Right ventricle myocardium inferior (tissue), 1 donor: ENCODE results near the gene SAMD5. TPM values are rescaled to one million over a fixed set of nuclear protein-coding genes. Genes with fewer than 3 reads are reported as not detected.
"Not testable (repeated sequence)": the region's sequence is repeated elsewhere in the genome, so short reads cannot be mapped to it uniquely, and the experiment has no call there.

ENCODE experiments used
- ATAC-seq: fragments of 200-7000 bp; cut with Tn5 transposase; one replicate; pipeline ENCODE4 v1.9.1; 2020; ENCODE audit warnings: mild to moderate bottlenecking, moderate library complexity
- DNase-seq: peaks from one replicate; pipeline ENCODE4 v3.0.0; 2021; ENCODE audit errors: missing footprints
- intact Hi-C: fragments of 100-400 bp; cut with DNase I; formaldehyde crosslinking; loops from one replicate; pipeline ENCODE4 v1.11.0; 2022
- total RNA-seq: library from RNA; stranded (reverse); fragmentation: NEBNext Ultra II Directional; extraction: Animal tissue kit (Norgen Biotek cat#: 25700); gene quantifications from one replicate; pipeline ENCODE4 v1.2.1, GENCODE V29; 2021
- donor health status: DM: no; HTN: yes; CAD: no; lungs with severe emphysema.

The SAMD5 gene
- total RNA-seq, 1 donor from 2014 or later = 0.51 TPM

DNA sequence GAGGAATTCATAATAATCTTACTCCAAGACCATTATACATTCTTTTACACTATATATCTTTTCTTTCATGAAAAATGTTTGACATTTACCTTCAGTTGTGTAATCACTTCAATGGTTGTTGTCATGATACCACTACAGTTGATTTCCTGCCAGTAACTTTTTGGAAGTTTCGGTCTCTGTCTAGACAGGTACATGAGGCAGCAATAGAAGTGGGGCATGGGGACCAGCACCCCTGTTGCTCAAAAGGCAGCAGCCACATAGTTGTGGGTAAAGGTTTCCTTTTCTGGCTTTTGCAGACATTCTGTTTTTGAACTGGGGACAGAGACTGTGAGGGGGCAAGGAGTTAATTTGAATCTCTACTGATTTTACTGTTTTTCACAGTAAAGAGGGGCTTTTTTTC lies 14.1 kb downstream of the SAMD5 start:
- ATAC-seq = no peak
- DNase-seq = no peak
- intact Hi-C loops = no loop called here

DNA sequence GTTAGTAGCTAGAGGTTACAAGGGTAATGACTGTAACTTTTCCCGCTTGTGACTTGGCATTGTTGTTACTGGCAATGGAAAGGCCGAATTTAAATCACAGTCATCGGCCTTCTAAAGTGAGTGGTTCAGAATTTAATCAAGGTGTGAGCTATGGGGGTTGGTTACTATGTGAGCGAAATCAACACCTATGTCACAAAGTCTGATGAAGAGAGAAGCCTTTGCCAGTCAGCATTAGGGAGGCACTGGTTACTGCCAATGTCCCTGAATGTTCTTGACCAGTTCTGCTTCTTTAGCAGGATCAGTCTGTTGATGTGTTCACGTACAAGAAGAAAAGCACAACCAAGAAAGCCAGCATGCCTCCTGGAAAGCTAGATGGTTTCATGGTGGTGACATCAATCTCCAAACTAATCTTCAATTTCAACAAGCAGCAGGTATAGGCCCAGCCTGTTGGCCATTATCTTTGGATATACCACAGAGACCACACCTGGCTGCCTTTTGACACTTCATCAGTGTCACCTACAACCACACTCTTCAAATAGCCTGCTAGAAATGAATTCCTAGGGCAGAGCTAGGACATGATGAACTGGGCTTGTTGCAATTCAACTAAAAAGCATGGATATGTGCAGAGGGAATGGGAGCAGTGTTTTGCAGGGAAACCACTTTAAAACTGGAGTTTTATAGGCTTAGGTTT lies 17.2 kb downstream of the SAMD5 start:
- intact Hi-C loops = loop anchor here (5.0 kb wide), 1 partner anchor 77 kb away; no protein-coding TSS in a partner anchor
- DNase-seq = no peak
- ATAC-seq = peak; percentile 71

DNA sequence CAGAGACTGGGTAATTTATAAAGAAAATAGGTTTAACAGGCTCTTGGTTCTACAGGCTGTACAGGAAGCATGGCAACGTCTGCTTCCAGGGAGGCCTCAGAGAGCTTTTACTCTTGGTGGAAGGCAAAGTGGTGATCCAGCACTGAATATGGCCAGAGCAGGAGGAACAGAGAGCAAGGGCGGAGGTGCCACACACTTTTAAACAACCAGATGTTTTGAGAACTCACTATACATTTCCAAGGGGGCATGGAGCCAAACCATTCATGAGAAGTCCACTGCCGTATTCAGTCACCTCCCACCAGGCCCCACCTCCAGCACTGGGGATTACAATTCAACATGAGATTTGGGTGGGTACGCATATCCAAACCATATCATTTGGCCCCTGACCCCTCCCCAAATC lies 18.7 kb downstream of the SAMD5 start:
- intact Hi-C loops = loop anchor here (5.0 kb wide), 1 partner anchor 75 kb away; no protein-coding TSS in a partner anchor
- ATAC-seq (no peak), DNase-seq (no peak)

GRCh38 chr6:147528511-147529145 lies 20.1 kb downstream of the SAMD5 start:
- intact Hi-C loops = loop anchor here (5.0 kb wide), 1 partner anchor 74 kb away; no protein-coding TSS in a partner anchor

DNA sequence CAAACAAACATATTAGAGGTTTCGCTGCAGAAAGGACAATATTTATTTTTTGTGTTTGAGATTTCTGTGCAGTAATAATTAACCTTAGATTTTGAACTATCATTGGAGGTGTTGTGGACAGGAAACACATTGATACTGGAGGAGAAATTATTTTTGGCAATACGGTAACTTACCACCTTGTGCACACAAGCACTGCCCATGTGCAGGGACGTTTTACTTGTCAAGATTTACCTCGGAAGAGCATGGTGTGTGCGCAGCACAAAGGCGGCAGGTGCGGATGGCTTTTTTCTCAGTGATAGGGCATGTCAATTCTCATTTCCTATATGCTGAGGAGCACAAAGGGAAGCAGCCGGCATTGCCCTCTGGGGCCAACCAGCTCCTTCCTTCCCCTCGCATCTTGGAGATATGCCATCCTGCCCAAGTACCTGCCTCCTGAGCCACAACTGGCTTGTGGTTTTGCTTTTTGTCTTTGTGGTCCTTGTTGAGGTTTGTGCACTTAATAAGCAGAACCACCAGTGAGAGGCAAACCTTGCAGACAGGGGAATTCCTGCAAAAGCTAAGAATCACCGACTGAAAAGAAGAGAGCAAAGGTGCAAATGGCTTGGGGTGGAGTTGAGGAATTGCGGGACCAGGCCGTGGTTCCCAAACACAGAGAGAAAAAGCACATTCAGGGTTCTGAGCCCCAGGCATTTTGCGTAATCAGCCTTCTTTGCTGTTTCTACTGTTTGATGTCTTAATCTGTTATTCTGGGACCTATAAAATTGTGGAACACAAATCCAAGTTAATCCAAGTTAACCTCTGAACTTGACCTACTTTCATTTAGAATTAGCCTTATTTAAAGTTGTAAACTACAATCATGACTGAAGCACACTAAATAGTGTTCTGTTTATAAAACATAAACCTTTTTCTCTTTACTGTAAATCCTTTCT lies 21.9 kb downstream of the SAMD5 start:
- ATAC-seq = no peak
- intact Hi-C loops = no loop called here

More at GRCh38 chr6:147528511-147529145, 20.1 kb downstream of the SAMD5 start:
- DNase-seq (no peak), ATAC-seq (no peak)

GRCh38 chr6:147531321-147531720 lies 22.8 kb downstream of the SAMD5 start:
- intact Hi-C loops = no loop called here
- DNase-seq (no peak), ATAC-seq (no peak)

More for the DNA sequence above, 21.9 kb downstream of the SAMD5 start:
- no peak for DNase-seq

DNA sequence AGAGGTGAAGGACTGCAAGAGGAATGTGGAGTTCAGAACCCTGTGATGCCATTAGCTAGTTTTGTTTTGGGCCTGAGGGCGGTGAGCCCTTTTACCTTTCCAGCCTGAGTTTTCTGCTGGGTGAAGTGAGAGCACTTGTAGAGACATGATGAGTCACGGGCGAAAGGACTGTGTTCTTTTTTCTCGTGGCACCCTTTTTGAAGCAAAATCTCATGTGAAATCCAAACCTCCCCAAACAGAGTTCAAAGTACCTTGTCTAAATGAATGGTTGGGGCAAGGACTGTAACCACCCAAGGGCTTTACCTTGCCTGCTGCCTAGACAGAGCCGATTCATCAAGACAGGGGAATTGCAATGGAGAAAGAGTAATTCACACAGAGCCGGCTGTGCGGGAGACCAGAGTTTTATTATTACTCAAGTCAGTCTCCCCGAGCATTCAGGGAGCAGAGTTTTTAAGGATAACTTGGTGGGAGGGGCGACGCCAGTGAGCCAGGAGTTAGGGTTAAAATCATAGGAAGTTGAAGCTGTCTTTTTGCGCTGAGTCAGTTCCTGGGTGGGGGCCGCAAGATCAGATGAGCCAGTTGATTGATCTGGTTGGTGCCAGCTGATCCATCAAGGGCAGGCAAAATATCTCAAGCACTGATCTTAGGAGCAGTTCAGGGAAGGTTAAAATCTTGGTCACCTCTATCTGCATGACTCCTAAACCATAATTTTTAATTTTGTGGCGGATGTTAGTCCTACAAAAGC lies 25.8 kb downstream of the SAMD5 start:
- no peak for ATAC-seq
- DNase-seq = no peak
- intact Hi-C loops = no loop called here

DNA sequence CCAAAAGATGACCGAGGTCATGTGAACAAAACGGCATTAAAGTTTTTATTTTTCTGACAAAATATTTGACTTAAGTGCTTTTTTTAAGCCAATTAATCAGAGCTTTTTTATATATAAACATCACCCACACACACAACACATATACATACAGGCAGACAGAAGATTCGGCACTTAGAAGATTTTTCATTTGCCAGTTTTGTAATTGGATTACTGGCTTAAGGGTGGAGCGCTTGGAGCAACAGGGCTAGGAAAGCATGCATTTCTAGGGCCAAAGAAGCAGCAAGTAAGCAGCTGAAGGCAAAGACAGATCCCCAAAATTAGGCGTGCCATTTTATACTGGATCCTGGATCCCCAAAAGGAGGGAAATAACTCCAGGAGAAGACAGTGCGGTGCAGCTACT lies 30.3 kb downstream of the SAMD5 start:
- no peak for DNase-seq
- intact Hi-C loops = no loop called here
- ATAC-seq = no peak

DNA sequence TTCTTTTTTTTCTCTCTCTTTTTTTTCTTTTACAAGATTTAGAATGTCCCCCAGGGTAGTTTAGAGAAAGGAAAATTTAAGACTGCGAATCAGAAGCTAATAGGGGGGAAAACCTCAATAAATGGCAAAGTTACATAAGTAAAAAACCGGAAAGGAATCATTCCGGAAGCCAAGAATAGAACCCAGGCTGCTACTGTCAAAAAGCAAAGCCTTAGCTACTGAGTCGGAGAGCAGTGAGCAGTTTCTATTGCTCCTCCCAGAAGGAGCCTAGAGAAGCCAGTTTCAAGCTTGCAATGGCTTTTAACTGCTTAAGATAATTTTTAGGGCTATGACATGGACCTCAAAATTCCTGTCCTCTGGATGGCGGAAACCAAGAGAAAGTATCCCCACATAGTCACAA lies 31.6 kb downstream of the SAMD5 start:
- DNase-seq (no peak), ATAC-seq (no peak)
- intact Hi-C loops = no loop called here

DNA sequence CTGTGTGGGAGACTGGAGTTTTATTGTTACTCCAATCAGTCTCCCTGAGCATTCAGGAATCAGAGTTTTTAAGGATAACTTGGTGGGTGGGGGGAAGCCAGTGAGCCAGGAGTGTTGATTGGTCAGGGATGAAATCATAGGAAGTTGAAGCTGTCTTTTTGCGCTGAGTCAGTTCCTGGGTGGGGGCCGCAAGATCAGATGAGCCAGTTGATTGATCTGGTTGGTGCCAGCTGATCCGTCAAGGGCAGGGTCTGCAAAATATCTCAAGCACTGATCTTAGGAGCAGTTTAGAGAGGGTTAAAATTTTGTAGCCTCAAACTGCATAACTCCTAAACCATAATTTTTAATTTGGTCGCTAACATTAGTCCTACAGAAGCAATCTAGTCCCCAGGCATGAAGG lies 33.9 kb downstream of the SAMD5 start:
- ATAC-seq, intact Hi-C loops, DNase-seq: not testable (repeated sequence)

GRCh38 chr6:147544420-147544819 lies 35.9 kb downstream of the SAMD5 start:
- ATAC-seq = no peak
- no peak for DNase-seq
- intact Hi-C loops = no loop called here

- intact Hi-C loops = no loop called here
- DNase-seq = no peak
- ATAC-seq = peak; percentile 57
These were observed 38.2 kb downstream of the SAMD5 start for GRCh38 chr6:147546501-147547368.

- no peak for DNase-seq
- intact Hi-C loops = no loop called here
- peak; percentile 37 for ATAC-seq
These were observed 38.9 kb downstream of the SAMD5 start for GRCh38 chr6:147547369-147547902.

DNA sequence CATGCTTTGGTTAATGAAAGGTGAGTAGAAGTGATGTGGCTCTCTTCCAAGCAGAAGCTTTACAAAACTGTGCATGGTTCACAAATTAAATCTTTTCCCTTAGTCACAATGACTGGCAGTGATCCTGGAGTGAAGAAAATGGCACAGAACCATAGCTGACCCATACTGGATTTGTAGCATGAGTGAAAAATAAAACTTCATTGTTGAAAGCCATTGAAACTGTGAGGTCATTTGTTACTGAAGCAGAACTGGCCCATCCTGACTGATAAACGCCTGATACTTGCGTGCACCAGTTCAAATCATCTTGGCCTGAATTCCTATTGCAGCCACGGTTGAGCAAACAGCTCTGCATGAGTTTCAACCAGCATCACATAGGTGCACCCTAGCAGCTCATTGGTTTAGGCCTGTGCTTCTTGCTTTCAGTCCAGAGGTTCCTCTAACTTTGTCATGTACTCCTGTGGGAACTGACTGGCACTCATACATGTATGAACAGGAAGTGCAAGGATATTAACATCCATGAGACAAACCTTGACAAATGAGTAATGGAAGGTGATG lies 40.5 kb downstream of the SAMD5 start:
- DNase-seq = no peak
- no peak for ATAC-seq
- intact Hi-C loops = no loop called here

DNA sequence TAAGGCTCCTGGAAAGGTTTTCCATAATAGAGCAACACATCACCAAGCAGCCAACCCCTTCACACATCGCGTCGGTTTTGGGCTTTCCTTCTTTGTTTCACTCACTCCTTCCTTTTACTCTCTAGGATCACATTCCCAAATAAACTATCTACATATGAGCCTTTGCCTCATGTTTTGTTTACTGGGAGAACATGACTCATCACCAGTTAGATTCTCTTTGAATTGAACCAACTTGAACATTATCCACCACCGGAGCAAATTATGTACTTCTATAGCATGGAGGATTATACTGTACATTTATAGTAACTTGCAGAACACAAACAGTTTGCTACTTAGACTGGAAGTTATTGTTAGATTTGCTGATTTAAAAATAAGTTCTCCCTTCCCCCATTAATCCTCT lies 41.0 kb downstream of the SAMD5 start:
- intact Hi-C loops = no loop called here

DNA sequence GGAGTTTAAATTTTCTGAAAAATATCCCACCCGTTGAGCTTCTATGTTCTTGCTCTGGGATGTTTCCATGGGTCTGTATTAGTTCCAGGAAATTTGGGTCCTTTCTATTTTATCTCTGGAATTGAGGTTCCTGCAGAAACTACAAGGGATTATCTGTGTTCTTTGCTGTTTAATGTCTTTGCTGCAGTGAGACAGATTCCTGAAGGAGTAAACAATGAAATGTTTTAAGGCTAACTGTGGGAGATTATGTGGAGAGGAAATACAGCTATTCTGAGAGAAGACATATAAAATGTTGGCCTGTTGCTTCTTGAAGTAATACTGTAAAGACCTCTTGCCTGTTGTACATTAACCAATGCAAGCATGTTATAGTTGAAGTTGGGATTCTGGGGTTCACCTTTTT lies 43.5 kb downstream of the SAMD5 start:
- DNase-seq = no peak
- ATAC-seq = no peak
- intact Hi-C loops = no loop called here

More for the DNA sequence above, 41.0 kb downstream of the SAMD5 start:
- DNase-seq (no peak), ATAC-seq (no peak)

DNA sequence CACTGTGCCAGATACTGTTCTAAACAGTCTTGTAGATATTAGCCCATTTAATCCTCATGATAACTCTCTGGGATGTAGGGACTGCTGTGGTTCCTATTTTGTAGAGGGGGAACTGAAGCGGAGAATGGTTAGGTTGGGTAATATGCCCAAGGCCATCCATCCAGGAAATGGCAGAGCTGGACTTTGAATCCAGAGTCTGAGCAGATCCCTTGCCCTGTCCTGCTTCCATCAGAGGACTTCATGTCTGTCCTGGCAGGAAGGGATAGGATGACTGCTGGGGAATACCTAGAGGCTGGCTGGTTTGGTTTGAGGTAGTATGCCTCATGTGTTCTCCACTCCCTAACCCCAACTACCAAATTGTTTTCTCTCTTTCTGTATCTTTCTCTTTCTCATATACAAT lies 44.6 kb downstream of the SAMD5 start:
- intact Hi-C loops = no loop called here
- no peak for ATAC-seq
- DNase-seq = no peak
